ENCODE measurements around the gene CBX2.

- TF ChIP-seq POLR2A (IDR thresholded peaks at IDR 0.05; ENCODE audit: borderline replicate concordance, extremely low read depth, insufficient read depth, insufficient read length) (no peak), MAX (IDR thresholded peaks at IDR 0.05) (no peak), RAD21 (IDR thresholded peaks at IDR 0.05; ENCODE audit: low read depth) (no peak), CTCF (IDR thresholded peaks at IDR 0.05 in 2 of 3, conservative IDR thresholded peaks at IDR 0.05 in 1 of 3; ENCODE audit: borderline replicate concordance in 1 of 3, insufficient read depth in 1 of 3, low read depth in 2 of 3, low read length in 2 of 3) (no peak), FOSL1 (IDR thresholded peaks at IDR 0.05; ENCODE audit: low read depth) (no peak), ZNF274 (IDR thresholded peaks at IDR 0.05; ENCODE audit: low read depth, low read length) (no peak), EZH2 (IDR thresholded peaks at IDR 0.05) (no peak), ATF3 (IDR thresholded peaks at IDR 0.05) (no peak), REST (IDR thresholded peaks at IDR 0.05; ENCODE audit: low read depth) (no peak), JUND (IDR thresholded peaks at IDR 0.05) (no peak), POLR2AphosphoS5 (IDR thresholded peaks at IDR 0.05; ENCODE audit: low read depth, low read length) (no peak), SP1 (IDR thresholded peaks at IDR 0.05; ENCODE audit: low read depth) (no peak), YY1 (IDR thresholded peaks at IDR 0.05; ENCODE audit: extremely low read depth, insufficient replicate concordance, low read depth, low read length) (no peak)
Measured at GRCh38 chr17:79745641-79746105, 32.3 kb upstream of the CBX2 start.
